Cardiac muscle cell (in vitro differentiated cells and primary cell): ENCODE measurements around the gene MYOG. TPM values are rescaled to one million over a fixed set of nuclear protein-coding genes. Genes with fewer than 3 reads are reported as not detected.

Experiments
- DNase-seq, 2 donors: peaks; one replicate each; pipeline versions ENCODE4 v3.0.0 to v3.0.0-alpha.2; 2010 to 2017; ENCODE audit warnings: low read depth in 1 of 2, low spot score in 1 of 2
- H3K27ac ChIP-seq: fragments of 200-600 bp; sonication (generic); 2 replicates; pipeline ENCODE4 v1.5.1; 2016
- H3K27me3 ChIP-seq: fragments of 200-600 bp; sonication (generic); 2 replicates; pipeline ENCODE4 v1.6.0; 2016; ENCODE audit warnings: control low read depth
- H3K36me3 ChIP-seq: fragments of 200-600 bp; sonication (generic); 2 replicates; pipeline ENCODE4 v1.5.1; 2016; ENCODE audit warnings: control low read depth
- H3K4me1 ChIP-seq: fragments of 200-600 bp; sonication (generic); 2 replicates; pipeline ENCODE4 v1.8.1; 2017; ENCODE audit warnings: low read depth, mild to moderate bottlenecking, mixed run types
- H3K4me3 ChIP-seq: fragments of 200-600 bp; sonication (generic); 2 replicates; pipeline ENCODE4 v1.5.1; 2016; ENCODE audit warnings: mild to moderate bottlenecking
- H3K9me3 ChIP-seq: fragments of 200-600 bp; sonication (generic); 2 replicates; pipeline ENCODE4 v1.5.1; 2017; ENCODE audit warnings: low read depth, mild to moderate bottlenecking, control low read depth
- CTCF ChIP-seq: IDR thresholded peaks from 2 replicates; pipeline ENCODE4 v1.5.1; 2012; ENCODE audit warnings: low read depth, mild to moderate bottlenecking, low read length
- polyA plus RNA-seq: library from polyadenylated mRNA; unstranded; fragments of >200 nt; fragmentation: Nextera tagmentation; extraction: Ambion mirVana; gene quantifications from 2 replicates; pipeline ENCODE4 v1.2.1, GENCODE V29; 2016
- total RNA-seq: library from RNA; depleted of rRNA; stranded (reverse); fragments of >200 nt; gene quantifications from 2 replicates; pipeline ENCODE4 v1.2.3, GENCODE V29; 2016

Gene MYOG
- total and polyA plus RNA-seq, 2 experiments from 2014 or later: 0.18 TPM; not detected in 1

DNA sequence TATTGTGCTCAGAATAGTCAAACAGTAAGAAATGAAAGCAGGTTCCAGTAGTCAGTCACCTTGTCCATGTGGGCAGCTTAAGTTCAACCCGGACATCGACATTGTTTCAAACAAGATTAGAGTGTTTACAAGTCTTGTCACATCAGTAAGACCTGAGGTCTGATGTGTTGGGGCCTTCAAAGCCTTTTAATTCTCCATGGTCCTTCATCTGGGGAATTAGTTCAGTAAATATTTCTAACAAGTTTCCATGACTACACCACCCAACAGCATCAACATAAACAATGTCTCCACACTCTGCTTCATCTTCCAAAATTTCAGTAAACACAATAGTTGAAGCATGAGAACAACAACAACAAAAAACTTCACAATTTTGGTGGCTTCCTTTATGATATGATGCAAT lies 26.7 kb upstream of the MYOG start:
- peaks cover 58% of the 10 kb centered on the region for H3K27me3 ChIP-seq
- H3K9me3 ChIP-seq: no peaks in the 10 kb centered on the region
- H3K4me3 ChIP-seq: no peak overlapping the region
- no peak for TF ChIP-seq CTCF
- no peaks in the 10 kb centered on the region for H3K4me1 ChIP-seq
- H3K36me3 ChIP-seq: no peaks in the 10 kb centered on the region
- no peak for DNase-seq
- H3K27ac ChIP-seq: no peak overlapping the region

GRCh38 chr1:203104789-203105390 lies 19.1 kb upstream of the MYOG start:
- H3K27ac ChIP-seq: no peak overlapping the region
- DNase-seq: no peak

DNA sequence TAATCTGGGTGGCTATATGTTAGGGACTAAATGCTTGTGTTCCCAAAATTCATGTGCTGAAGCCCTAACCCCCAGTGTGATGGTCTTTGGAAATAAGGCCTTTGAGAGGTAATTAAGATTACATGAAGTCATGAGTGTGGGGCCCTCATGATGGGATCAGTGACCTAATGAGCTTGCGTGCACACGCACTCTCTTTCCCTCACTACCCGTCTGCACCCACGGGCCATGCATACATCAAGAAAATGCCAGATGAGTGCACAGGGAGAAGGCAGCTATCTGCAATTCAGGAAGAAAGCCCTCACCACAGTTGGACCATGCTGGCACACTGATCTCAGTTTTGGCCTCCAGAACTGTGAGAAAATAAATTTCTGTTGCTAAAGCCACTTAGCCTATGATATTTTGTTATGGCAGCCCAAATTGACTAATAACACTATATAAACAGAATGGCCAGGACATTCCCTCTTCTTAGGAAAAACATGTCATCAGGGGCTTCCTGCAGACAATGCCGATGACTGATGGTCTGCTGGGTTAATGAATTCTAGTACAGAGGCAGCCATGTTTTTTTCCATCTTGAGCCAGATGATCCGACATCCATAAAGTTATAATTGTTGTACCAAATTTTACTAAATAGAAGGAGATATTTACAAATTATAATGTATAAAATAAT lies 18.1 kb upstream of the MYOG start:
- DNase-seq: no peak
- H3K27ac ChIP-seq: no peak overlapping the region
- H3K27me3 ChIP-seq: peaks cover 20% of the 10 kb centered on the region
- H3K9me3 ChIP-seq: no peaks in the 10 kb centered on the region
- H3K4me1 ChIP-seq: no peaks in the 10 kb centered on the region
- H3K4me3 ChIP-seq: no peak overlapping the region
- TF ChIP-seq CTCF: no peak
- no peaks in the 10 kb centered on the region for H3K36me3 ChIP-seq

More at GRCh38 chr1:203104789-203105390, 19.1 kb upstream of the MYOG start:
- H3K9me3 ChIP-seq: no peaks in the 10 kb centered on the region
- peaks cover 29% of the 10 kb centered on the region for H3K27me3 ChIP-seq
- no peaks in the 10 kb centered on the region for H3K4me1 ChIP-seq
- TF ChIP-seq CTCF: no peak
- H3K4me3 ChIP-seq: no peak overlapping the region
- H3K36me3 ChIP-seq: no peaks in the 10 kb centered on the region

DNA sequence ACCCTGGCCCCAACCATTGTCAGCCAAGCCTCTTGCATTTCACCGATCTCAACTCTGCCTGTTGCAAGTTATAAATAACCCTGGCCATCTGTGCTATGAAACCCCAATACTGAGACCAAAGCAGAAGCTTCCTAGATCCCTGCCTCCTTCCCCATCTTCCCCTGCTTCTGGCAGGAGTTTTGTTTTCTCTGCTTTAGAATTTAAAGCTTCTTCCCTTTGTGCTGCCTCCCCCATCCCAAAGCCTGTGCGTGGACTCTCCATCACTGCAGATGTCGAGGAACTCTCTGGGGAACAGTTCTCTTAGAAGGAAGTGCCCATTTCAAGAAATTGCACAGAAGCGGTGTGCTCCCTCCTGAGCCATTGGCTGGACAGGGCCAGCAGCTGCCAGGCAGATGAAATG lies 17.4 kb upstream of the MYOG start:
- Histone ChIP-seq H3K36me3 (no peaks in the 10 kb centered on the region), H3K4me3 (no peak overlapping the region), H3K27me3 (peaks cover 15% of the 10 kb centered on the region), H3K4me1 (no peaks in the 10 kb centered on the region), H3K9me3 (no peaks in the 10 kb centered on the region), H3K27ac (no peak overlapping the region)
- DNase-seq: no peak
- TF ChIP-seq CTCF: no peak

DNA sequence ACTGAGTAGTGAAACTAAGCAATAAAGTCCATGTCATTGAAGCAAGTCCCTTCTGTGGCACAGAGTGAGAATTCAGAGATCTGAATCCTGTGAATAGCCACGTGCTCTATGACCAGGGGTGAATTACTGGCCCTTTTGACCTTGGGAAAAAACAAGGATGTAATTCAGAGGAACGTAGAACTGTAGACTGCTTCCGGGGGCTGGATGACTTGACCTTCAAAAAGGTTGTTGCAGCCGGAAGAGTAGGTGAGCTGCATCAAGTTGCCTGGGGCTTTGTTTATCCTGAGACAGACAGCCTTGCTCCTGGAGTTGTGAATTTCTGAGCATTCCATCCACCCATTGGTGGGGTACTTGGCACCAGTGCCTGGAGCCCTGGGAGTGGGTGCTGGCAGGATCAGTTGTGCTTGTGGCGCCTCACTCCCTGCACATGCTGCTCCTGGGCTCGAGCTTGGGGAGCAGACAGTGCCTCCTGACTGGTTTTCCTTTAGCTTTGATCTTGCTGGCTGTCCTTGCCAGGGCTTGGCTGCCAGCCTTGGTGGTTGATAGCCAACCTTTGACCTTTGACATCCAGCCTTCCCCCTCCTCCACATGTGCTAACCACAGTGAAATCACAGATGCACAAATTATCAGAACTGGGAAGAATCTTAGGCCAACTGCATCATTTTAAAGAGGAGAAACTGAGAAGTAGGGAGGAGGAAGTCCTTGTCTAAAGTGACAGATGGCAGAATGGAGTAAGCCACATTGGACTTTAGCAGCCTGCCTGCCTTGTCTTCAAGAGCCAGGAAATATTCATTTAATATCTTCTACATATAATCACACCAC lies 16.2 kb upstream of the MYOG start:
- TF ChIP-seq CTCF: no peak
- no peak for DNase-seq

More for the DNA sequence above, 16.2 kb upstream of the MYOG start:
- Histone ChIP-seq H3K4me3 (no peak overlapping the region), H3K9me3 (no peaks in the 10 kb centered on the region), H3K27me3 (peaks cover 5% of the 10 kb centered on the region), H3K4me1 (no peaks in the 10 kb centered on the region), H3K27ac (no peak overlapping the region), H3K36me3 (no peaks in the 10 kb centered on the region)
